Measurements from ENCODE around the gene CDCP2. TPM values are rescaled to one million over a fixed set of nuclear protein-coding genes. Genes with fewer than 3 reads are reported as not detected.

CDCP2 gene
- total RNA-seq, 1 donor from 2014 or later: not detected

- no peak for DNase-seq
- peaks cover 18% of the 10 kb centered on the region for H3K27me3 Mint-ChIP-seq (ENCODE audit: unreplicated experiment)
- no peak overlapping the region for H3K4me3 Mint-ChIP-seq (ENCODE audit: unreplicated experiment)
- no peak for TF ChIP-seq CTCF (IDR thresholded peaks at IDR 0.05; ENCODE audit: partially characterized antibody, unreplicated experiment)
- H3K36me3 Mint-ChIP-seq (ENCODE audit: unreplicated experiment): peaks cover 5% of the 10 kb centered on the region
- peaks cover 2% of the 10 kb centered on the region for H3K4me1 Mint-ChIP-seq (ENCODE audit: low read depth, unreplicated experiment)
- no peak overlapping the region for H3K27ac Mint-ChIP-seq (ENCODE audit: unreplicated experiment)
- H3K9me3 Mint-ChIP-seq (ENCODE audit: unreplicated experiment): peaks cover 3% of the 10 kb centered on the region
Observed at GRCh38 chr1:54127594-54128300, 25.1 kb downstream of the CDCP2 start.

GRCh38 chr1:54126271-54126815, 26.5 kb downstream of the CDCP2 start:
- H3K27ac Mint-ChIP-seq (ENCODE audit: unreplicated experiment): no peak overlapping the region
- peaks cover 5% of the 10 kb centered on the region for H3K36me3 Mint-ChIP-seq (ENCODE audit: unreplicated experiment)
- DNase-seq: no peak
- TF ChIP-seq CTCF (IDR thresholded peaks at IDR 0.05; ENCODE audit: partially characterized antibody, unreplicated experiment): no peak
- peaks cover 3% of the 10 kb centered on the region for H3K9me3 Mint-ChIP-seq (ENCODE audit: unreplicated experiment)
- H3K27me3 Mint-ChIP-seq (ENCODE audit: unreplicated experiment): peaks cover 18% of the 10 kb centered on the region
- H3K4me1 Mint-ChIP-seq (ENCODE audit: low read depth, unreplicated experiment): peaks cover 5% of the 10 kb centered on the region
- H3K4me3 Mint-ChIP-seq (ENCODE audit: unreplicated experiment): no peak overlapping the region

GRCh38 chr1:54125386-54126070, 27.3 kb downstream of the CDCP2 start:
- H3K4me3 Mint-ChIP-seq (ENCODE audit: unreplicated experiment): no peak overlapping the region
- H3K4me1 Mint-ChIP-seq (ENCODE audit: low read depth, unreplicated experiment): peaks cover 5% of the 10 kb centered on the region
- DNase-seq: no peak

GRCh38 chr1:54124906-54125305, 27.9 kb downstream of the CDCP2 start:
- H3K36me3 Mint-ChIP-seq (ENCODE audit: unreplicated experiment): peaks cover 5% of the 10 kb centered on the region

More at GRCh38 chr1:54125386-54126070, 27.3 kb downstream of the CDCP2 start:
- Mint-ChIP-seq H3K9me3 (ENCODE audit: unreplicated experiment) (peaks cover 3% of the 10 kb centered on the region), H3K27ac (ENCODE audit: unreplicated experiment) (no peak overlapping the region), H3K27me3 (ENCODE audit: unreplicated experiment) (peaks cover 18% of the 10 kb centered on the region), H3K36me3 (ENCODE audit: unreplicated experiment) (peaks cover 5% of the 10 kb centered on the region)
- no peak for TF ChIP-seq CTCF (IDR thresholded peaks at IDR 0.05; ENCODE audit: partially characterized antibody, unreplicated experiment)

More at GRCh38 chr1:54124906-54125305, 27.9 kb downstream of the CDCP2 start:
- no peak for DNase-seq
- H3K4me1 Mint-ChIP-seq (ENCODE audit: low read depth, unreplicated experiment): peaks cover 5% of the 10 kb centered on the region
- peaks cover 3% of the 10 kb centered on the region for H3K9me3 Mint-ChIP-seq (ENCODE audit: unreplicated experiment)
- no peak overlapping the region for H3K27ac Mint-ChIP-seq (ENCODE audit: unreplicated experiment)
- peaks cover 18% of the 10 kb centered on the region for H3K27me3 Mint-ChIP-seq (ENCODE audit: unreplicated experiment)
- no peak for TF ChIP-seq CTCF (IDR thresholded peaks at IDR 0.05; ENCODE audit: partially characterized antibody, unreplicated experiment)
- H3K4me3 Mint-ChIP-seq (ENCODE audit: unreplicated experiment): no peak overlapping the region

Data from glutamatergic neuron (in vitro differentiated cells).